GM23248 (cell line): ENCODE measurements around the gene NME4.

Experiments
- EZH2 ChIP-seq: fragments of 200-600 bp; sonication (generic); IDR thresholded peaks from 2 replicates; pipeline ENCODE4 v1.6.1; 2018; ENCODE audit warnings: antibody characterized with exemption, mild to moderate bottlenecking; ENCODE audit not compliant: insufficient read depth, poor library complexity, severe bottlenecking
- EZH2phosphoT487 ChIP-seq: fragments of 200-600 bp; sonication (generic); IDR thresholded peaks from 2 replicates; pipeline ENCODE4 v1.6.1; 2018; ENCODE audit warnings: antibody characterized with exemption, moderate library complexity, mild to moderate bottlenecking, low read depth; ENCODE audit not compliant: insufficient read depth

GRCh38 chr16:364595-365491, 32.2 kb upstream of the NME4 start:
- TF ChIP-seq EZH2, result no peak
- TF ChIP-seq EZH2phosphoT487, result no peak
